Measurements from ENCODE around the gene AIRE.
"Not testable (repeated sequence)": the region's sequence is repeated elsewhere in the genome, so short reads cannot be mapped to it uniquely, and the experiment has no call there.

Gene AIRE

GRCh38 chr21:44337941-44338895 lies 52.5 kb downstream of the AIRE start:
- DNase-seq (ENCODE audit: low spot score): peak; percentile 82

DNA sequence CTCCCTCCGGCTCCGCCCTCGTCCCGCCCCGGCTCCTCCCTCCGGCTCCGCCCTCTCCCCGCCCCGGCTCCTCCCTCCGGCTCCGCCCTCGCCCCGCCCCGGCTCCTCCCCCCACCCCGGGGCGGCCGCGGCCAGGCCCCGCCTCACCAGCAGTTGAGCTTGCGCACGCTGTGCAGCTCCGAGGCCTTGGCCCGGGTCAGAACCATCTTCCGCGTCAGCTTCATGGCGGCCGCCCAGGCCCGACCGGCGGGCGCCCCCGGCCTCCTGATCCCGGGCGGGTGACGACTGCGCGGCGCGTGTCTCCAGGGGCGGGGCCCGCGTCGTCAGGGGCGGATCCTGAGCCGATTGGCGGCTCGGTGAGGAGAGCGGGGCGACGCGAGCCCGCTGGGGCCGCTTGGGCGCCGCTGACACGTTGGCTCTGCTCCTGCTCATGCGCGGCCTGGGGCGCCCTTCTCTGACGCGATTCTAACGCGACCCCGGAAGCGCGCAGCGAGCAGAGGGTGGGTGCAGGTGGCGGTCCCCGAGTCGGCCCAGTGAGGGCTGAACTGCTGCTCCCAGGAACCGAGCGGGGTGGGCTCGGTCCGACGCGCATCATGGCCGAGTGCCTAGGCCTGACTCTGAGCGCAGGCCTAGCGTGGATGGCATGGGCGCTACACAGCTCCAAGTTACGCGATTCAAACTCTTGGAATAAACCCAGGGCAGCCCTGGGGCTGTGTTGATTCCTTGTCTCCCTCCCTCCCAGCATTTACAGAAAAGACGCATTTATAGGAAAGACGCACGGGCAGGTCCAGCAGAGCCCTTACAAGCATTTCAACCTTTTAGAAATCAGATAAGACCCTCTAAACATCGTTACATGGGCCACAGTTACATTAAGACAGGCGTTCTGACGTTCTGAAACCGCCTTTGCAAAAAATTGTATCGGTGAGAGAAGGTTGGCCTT lies 53.6 kb downstream of the AIRE start, which contains the start of gene CFAP410:
TSS of gene CFAP410 (minus strand) at position 420 of the 940 bp plus-strand sequence. CDS start at position 224, 196 bp downstream.
- peak; percentile 95 for DNase-seq (ENCODE audit: low spot score)

DNA sequence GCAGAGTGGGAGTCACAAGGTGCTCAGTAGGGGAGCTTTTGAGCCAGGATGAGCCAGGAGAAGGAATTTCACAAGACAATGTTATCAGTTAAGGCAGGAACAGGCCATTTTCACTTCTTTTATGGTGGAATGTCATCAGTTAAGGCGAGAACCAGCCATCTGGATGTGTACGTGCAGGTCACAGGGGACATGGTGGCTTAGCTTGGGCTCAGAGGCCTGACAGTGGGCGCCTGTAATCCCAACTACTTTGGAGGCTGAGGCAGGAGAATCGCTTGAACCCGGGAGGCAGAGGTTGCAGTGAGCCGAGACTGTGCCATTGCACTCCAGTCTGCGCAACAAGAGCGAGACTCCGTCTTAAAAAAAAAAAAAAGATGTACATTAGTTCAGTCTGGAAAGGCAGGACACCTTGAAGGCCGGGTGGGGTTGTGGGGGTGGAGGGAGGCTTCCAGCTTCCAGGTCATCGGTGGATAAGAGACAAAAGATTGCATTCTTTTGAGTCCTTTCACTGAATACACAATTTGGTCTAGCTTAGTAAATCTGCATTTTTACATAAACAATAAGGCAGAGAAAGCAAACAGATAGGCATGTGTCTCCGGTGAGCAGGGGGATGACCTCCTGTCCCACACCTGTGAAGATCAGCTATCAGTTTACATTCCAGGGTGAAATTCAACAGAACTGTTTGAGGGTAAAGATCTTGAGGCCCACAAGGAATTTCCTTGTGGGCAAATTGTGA lies 56.2 kb downstream of the AIRE start:
- not testable (repeated sequence) for DNase-seq (ENCODE audit: low spot score)

- DNase-seq (ENCODE audit: low spot score): not testable (repeated sequence)
Measured at GRCh38 chr21:44342981-44343380, 57.3 kb downstream of the AIRE start.

GRCh38 chr21:44344541-44345183 lies 59.0 kb downstream of the AIRE start:
- no peak for DNase-seq (ENCODE audit: low spot score)

DNA sequence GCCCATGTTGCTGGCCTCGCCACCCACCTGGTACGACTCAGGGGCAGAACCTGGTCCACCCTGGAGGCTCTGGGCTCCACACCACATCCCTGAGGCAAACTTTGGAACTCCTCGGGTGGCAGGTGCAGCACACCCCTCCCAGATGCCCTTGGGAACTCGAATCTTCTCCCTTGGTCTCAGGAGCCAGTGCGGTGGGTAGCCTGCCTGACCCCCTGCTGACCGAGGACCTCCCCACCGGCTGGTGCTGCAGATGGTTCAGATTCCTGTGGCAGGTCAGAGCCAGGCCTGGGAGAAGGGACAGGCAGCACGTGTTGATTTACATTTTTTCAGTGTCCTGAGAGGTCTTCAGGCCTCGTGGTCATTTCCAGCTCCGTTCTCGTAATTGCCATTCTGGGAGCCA lies 59.8 kb downstream of the AIRE start:
- no peak for DNase-seq (ENCODE audit: low spot score)

GRCh38 chr21:44347911-44348451 lies 62.3 kb downstream of the AIRE start:
- no peak for DNase-seq (ENCODE audit: low spot score)

Data from SW480 (cell line).